Left lung (tissue), 10 donors: ENCODE results near the gene ENKD1. TPM values are rescaled to one million over a fixed set of nuclear protein-coding genes. Genes with fewer than 3 reads are reported as not detected.
A peak's percentile ranks its signal among the peaks of the same experiment; 100 is the strongest.

Experiments
- ATAC-seq: fragments of 200-7000 bp; cut with Tn5 transposase; one replicate; pipeline ENCODE4 v1.9.1; 2020; ENCODE audit warnings: moderate library complexity
- DNase-seq, 4 donors: peaks; one replicate each; pipeline ENCODE4 v3.0.0-alpha.2; 2013 to 2020
- H3K27ac ChIP-seq, 2 donors: fragments of 200-600 bp; sonication (generic) in 1 of 2; one replicate each; pipeline versions ENCODE4 v1.5.0 to v1.8.0; 2020 to 2021
- H3K27me3 ChIP-seq, 2 donors: fragments of 200-600 bp; sonication (generic) in 1 of 2; one replicate each; pipeline versions ENCODE4 v1.5.0 to v1.8.0; 2020 to 2021
- H3K36me3 ChIP-seq, 2 donors: fragments of 200-600 bp; sonication (generic) in 1 of 2; one replicate each; pipeline versions ENCODE4 v1.5.0 to v1.8.0; 2020 to 2021
- H3K4me1 ChIP-seq, 2 donors: fragments of 200-600 bp; one replicate each; pipeline ENCODE4 v1.8.0; 2021
- H3K4me3 ChIP-seq, 2 donors: fragments of 200-600 bp; sonication (generic) in 1 of 2; one replicate each; pipeline versions ENCODE4 v1.5.0 to v1.8.0; 2020 to 2021; ENCODE audit warnings: mild to moderate bottlenecking in 1 of 2
- H3K9me3 ChIP-seq, 2 donors: fragments of 200-600 bp; sonication (generic) in 1 of 2; one replicate each; pipeline versions ENCODE4 v1.5.0 to v1.8.0; 2020 to 2021
- intact Hi-C, 2 donors: fragments of 100-400 bp; cut with DNase I; formaldehyde crosslinking; loops; one replicate each; pipeline versions ENCODE4 v1.11.2 to v1.14.2; 2022
- polyA plus RNA-seq, 6 donors: library from polyadenylated mRNA; unstranded; fragments of 120-200 nt; gene quantifications; one replicate each; pipeline ENCODE4 v1.2.1, GENCODE V29; 2013; ENCODE audit not compliant: insufficient read length in 6 of 6
- total RNA-seq, 2 donors: library from RNA; stranded (reverse); fragmentation: NEBNext Ultra II Directional; extraction: Animal tissue kit (Norgen Biotek cat#: 25700); gene quantifications; one replicate each; pipeline ENCODE4 v1.2.1, GENCODE V29; 2021
- TF ChIP-seq, protein P1 (sequence below), 2 donors: fragments of 200-600 bp; sonication (generic) in 1 of 2; IDR thresholded peaks; one replicate each; pipeline versions ENCODE4 v1.5.0 to v1.8.0; 2021; ENCODE audit warnings: antibody characterized with exemption in 2 of 2
- donor health status: DM: no; HTN: yes; CAD: no.
- donor health status: DM: no; HTN: no; CAD: no.

Gene ENKD1
- total and polyA plus RNA-seq, 8 donors = 11.2 to 26.0 (median 22.0) TPM

DNA sequence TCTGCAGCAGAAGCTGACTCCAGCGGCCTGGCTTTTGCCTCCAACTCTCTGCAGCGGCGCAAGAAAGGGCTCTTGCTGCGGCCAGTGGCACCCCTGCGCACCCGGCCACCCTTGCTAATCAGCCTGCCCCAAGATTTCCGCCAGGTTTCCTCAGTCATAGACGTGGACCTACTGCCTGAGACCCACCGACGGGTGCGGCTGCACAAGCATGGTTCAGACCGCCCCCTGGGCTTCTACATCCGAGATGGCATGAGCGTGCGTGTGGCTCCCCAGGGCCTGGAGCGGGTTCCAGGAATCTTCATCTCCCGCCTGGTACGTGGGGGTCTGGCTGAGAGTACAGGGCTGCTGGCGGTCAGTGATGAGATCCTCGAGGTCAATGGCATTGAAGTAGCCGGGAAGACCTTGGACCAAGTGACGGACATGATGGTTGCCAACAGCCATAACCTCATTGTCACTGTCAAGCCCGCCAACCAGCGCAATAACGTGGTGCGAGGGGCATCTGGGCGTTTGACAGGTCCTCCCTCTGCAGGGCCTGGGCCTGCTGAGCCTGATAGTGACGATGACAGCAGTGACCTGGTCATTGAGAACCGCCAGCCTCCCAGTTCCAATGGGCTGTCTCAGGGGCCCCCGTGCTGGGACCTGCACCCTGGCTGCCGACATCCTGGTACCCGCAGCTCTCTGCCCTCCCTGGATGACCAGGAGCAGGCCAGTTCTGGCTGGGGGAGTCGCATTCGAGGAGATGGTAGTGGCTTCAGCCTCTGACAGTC is 4.5 kb downstream of the ENKD1 start:
- ATAC-seq (no peak), DNase-seq (peak in 1 of 4 donors; percentile 78)
- intact Hi-C loops = no loop called here
- H3K9me3 ChIP-seq = no peaks in the 10 kb centered on the region
- TF ChIP-seq, protein P1, sequence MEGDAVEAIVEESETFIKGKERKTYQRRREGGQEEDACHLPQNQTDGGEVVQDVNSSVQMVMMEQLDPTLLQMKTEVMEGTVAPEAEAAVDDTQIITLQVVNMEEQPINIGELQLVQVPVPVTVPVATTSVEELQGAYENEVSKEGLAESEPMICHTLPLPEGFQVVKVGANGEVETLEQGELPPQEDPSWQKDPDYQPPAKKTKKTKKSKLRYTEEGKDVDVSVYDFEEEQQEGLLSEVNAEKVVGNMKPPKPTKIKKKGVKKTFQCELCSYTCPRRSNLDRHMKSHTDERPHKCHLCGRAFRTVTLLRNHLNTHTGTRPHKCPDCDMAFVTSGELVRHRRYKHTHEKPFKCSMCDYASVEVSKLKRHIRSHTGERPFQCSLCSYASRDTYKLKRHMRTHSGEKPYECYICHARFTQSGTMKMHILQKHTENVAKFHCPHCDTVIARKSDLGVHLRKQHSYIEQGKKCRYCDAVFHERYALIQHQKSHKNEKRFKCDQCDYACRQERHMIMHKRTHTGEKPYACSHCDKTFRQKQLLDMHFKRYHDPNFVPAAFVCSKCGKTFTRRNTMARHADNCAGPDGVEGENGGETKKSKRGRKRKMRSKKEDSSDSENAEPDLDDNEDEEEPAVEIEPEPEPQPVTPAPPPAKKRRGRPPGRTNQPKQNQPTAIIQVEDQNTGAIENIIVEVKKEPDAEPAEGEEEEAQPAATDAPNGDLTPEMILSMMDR (IDR thresholded peaks at IDR 0.05) = no peak
- H3K4me3 ChIP-seq = no peak overlapping the region
- peaks cover 0 to 23% of the 10 kb centered on the region in 2 donors for H3K36me3 ChIP-seq
- peaks cover 17 to 37% of the 10 kb centered on the region in 2 donors for H3K4me1 ChIP-seq
- no peaks in the 10 kb centered on the region for H3K27me3 ChIP-seq
- no peak overlapping the region for H3K27ac ChIP-seq

DNA sequence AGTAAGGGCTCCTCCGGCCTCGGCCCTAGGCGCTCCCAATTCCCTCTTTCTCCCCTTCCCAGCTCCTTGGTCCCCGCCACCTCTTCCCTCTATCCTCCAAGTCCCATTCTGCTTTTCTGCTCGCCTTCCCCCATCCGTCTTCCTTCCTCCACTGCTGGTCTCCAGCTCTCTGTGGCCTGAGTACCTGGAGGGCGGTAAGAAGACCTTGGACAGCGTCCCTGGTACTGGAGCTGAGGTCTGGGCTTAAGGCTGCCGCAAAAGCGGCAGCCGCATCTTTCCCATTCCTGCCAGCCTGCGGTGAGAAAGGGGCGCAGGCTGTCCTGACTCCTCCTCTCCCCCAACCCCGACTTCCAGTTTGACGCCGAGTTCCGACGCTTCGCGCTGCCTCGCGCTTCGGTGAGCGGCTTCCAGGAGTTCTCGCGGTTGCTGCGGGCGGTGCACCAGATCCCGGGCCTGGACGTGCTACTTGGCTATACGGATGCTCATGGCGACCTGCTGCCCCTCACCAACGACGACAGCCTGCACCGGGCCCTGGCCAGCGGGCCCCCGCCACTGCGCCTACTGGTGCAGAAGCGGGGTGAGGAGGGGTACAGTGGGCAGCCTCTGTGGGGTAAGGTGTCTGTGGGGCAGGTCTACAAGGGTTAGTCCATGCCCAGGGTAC is 5.3 kb downstream of the ENKD1 start:
- ATAC-seq (no peak), DNase-seq (peak in 2 of 4 donors; percentile 51 to 81)
- Histone ChIP-seq H3K4me1 (peaks cover 17 to 31% of the 10 kb centered on the region in 2 donors), H3K27me3 (no peaks in the 10 kb centered on the region), H3K27ac (peak overlapping the region in 1 of 2 donors; percentile 98), H3K9me3 (no peaks in the 10 kb centered on the region), H3K36me3 (peaks cover 0 to 32% of the 10 kb centered on the region in 2 donors), H3K4me3 (peak overlapping the region; percentile 83 to 96)
- intact Hi-C loops = no loop called here
- TF ChIP-seq, protein P1 (IDR thresholded peaks at IDR 0.05) = no peak

DNA sequence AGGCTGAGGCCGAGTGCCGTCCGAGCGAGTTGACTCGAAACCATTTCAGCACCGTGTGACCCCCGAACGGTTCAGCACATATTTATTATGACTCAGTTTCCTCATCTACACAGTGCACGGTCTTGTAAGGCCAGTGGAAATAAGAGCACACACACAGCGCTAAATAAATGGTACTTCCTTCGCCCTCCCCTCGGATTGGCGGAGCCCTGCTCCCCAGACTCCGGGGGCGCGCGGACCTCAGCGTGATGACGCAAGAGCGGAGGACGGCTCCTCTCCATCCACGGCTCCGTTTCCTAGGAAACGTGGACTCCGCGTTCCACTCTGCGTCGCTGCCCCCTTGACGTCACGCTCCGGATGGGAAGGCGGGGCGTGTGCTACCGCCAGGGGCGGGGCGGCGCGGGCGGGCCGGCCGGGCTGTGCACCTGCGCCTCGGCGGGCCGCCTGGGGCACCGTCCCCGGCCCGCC is 6.0 kb downstream of the ENKD1 start, which contains the start of gene PARD6A:
TSS of gene PARD6A (plus strand) at position 397 of the 465 bp plus-strand sequence. CDS start 79 bp downstream, outside the sequence.
- intact Hi-C loops = no loop called here
- DNase-seq (peak; percentile 89 to 98 (median 98)), ATAC-seq (peak; percentile 87)
- TF ChIP-seq, protein P1 (IDR thresholded peaks at IDR 0.05) = no peak
- H3K4me1 ChIP-seq = peaks cover 13 to 25% of the 10 kb centered on the region in 2 donors
- H3K36me3 ChIP-seq = peaks cover 0 to 34% of the 10 kb centered on the region in 2 donors
- H3K9me3 ChIP-seq = no peaks in the 10 kb centered on the region
- H3K27ac ChIP-seq = peak within 1 kb of the TSS; percentile 95 to 98
- peak within 1 kb of the TSS; percentile 83 to 96 for H3K4me3 ChIP-seq
- peaks cover 0 to under 1% of the 10 kb centered on the region in 2 donors for H3K27me3 ChIP-seq

DNA sequence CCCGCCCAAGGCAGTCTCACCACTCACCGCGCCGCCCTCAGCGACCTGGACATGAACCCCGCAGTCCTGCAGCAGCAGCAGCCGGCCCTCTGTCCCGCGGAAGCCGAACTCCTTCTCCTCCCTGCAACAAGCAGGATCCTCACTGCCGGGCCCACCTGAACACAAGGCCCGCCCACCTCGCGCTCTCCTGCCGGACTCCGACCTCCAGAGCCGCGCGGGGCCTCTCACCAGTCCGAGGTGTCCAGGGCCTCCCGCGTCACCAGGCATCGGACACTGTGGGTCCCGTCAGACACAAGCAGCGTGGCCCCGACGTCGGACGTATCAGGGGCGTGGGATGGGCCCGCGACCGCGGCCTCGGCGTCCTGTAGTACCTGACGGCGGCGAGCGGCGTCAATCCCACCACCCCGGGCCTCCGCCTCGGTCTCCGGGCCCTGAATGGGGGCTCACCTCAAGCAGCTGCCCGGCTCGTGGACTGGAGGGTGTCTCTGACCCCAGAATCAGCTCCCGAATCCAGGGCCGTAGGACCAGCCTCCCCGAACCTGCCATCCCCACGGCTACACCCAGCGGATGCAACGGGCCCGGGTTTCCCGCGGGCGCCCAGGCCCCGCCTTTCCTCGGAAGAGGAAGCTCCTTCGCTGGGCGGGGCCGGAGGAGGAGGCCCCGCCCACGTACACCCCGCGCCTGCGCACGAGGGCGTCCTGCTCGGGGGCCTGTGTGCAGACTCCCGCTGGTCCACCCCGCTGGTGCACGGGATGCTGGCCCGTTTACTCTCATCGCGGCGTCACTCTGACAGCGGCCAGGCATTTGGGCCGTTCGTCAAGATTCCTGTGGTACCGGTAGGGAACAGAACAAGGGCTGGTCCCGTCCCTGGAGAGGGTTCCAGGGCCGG is 6.6 kb downstream of the ENKD1 start, which contains the start of gene ACD:
TSS of gene ACD (minus strand) at position 586 of the 889 bp plus-strand sequence. CDS start at position 546, 40 bp downstream.
- DNase-seq = peak; percentile 92 to 98 (median 94)
- H3K9me3 ChIP-seq = no peaks in the 10 kb centered on the region
- peak; percentile 95 for ATAC-seq
- H3K4me3 ChIP-seq = peak within 1 kb of the TSS; percentile 83 to 96
- peaks cover 13 to 22% of the 10 kb centered on the region in 2 donors for H3K4me1 ChIP-seq
- TF ChIP-seq, protein P1 (IDR thresholded peaks at IDR 0.05) = no peak
- peaks cover 0 to 8% of the 10 kb centered on the region in 2 donors for H3K27me3 ChIP-seq
- H3K36me3 ChIP-seq = peaks cover 0 to 34% of the 10 kb centered on the region in 2 donors
- peak within 1 kb of the TSS; percentile 95 to 98 for H3K27ac ChIP-seq
- intact Hi-C loops = loop anchor here in 1 of 2 donors (10.0 kb wide), 1 partner anchor 115 kb away; no protein-coding TSS in a partner anchor
